IMR-90 (cell line): ENCODE measurements around the gene CARMIL1. TPM values are rescaled to one million over a fixed set of nuclear protein-coding genes. Genes with fewer than 3 reads are reported as not detected.

Experiments used
- ATAC-seq: fragments of 200-7000 bp; cut with Tn5 transposase; 2 replicates; pipeline ENCODE4 v1.9.1; 2020; ENCODE audit warnings: low read depth, mild to moderate bottlenecking, moderate library complexity
- BruUV-seq: library from RNA; stranded (reverse); fragments of 400-500 nt; replicated peaks from 2 replicates; lab custom pipeline; 2021; lab: Mats Ljungman, UMichigan
- CTCF ChIA-PET: fragments of 300-600 bp; formaldehyde crosslinking; extraction: SDS; loops from one replicate; lab custom pipeline; 2021; ENCODE audit warnings: antibody characterized with exemption; lab: Yijun Ruan, JAX
- POLR2A ChIA-PET: fragments of 300-600 bp; sonication (Branson Sonifier 250); formaldehyde crosslinking; loops from one replicate; lab custom pipeline; 2022; ENCODE audit warnings: antibody characterized with exemption; ENCODE audit not compliant: unreplicated experiment; lab: Charles Lee
- DNase-seq: peaks from one replicate; pipeline ENCODE4 v3.0.0; 2013
- H2AFZ ChIP-seq: replicated peaks from 2 replicates; pipeline ENCODE3; 2013; ENCODE audit warnings: low read length, mild to moderate bottlenecking; ENCODE audit not compliant: poor library complexity
- H2AK5ac ChIP-seq: 2 replicates; pipeline ENCODE4 v1.6.1; 2013; ENCODE audit warnings: low read depth, low read length, inconsistent platforms
- H2AK9ac ChIP-seq: replicated peaks from 2 replicates; pipeline ENCODE3; 2013; ENCODE audit warnings: mild to moderate bottlenecking, low read depth, low read length, moderate library complexity; ENCODE audit not compliant: poor library complexity
- H2BK120ac ChIP-seq: 2 replicates; pipeline ENCODE4 v1.6.1; 2013; ENCODE audit warnings: low read depth, low read length, inconsistent platforms
- H2BK15ac ChIP-seq: 3 replicates; pipeline ENCODE4 v1.6.1; 2013; ENCODE audit warnings: low read depth, low read length, inconsistent platforms
- H2BK20ac ChIP-seq: 2 replicates; pipeline ENCODE4 v1.6.1; 2013; ENCODE audit warnings: low read depth, mild to moderate bottlenecking, inconsistent platforms, low read length, moderate library complexity
- H2BK5ac ChIP-seq: 2 replicates; pipeline ENCODE4 v1.6.1; 2013; ENCODE audit warnings: mild to moderate bottlenecking, low read depth, low read length, inconsistent platforms; ENCODE audit not compliant: poor library complexity, severe bottlenecking
- H3K14ac ChIP-seq: replicated peaks from 2 replicates; pipeline ENCODE4 v1.6.1; 2013; ENCODE audit warnings: low read depth, low read length, inconsistent platforms
- H3K18ac ChIP-seq: 2 replicates; pipeline ENCODE4 v1.6.1; 2013; ENCODE audit warnings: low read depth, low read length, control low read depth
- H3K23ac ChIP-seq: 2 replicates; pipeline ENCODE4 v1.6.1; 2013; ENCODE audit warnings: low read depth, low read length, inconsistent platforms
- H3K27ac ChIP-seq: 2 replicates; pipeline ENCODE4 v1.5.1; 2013; ENCODE audit warnings: mild to moderate bottlenecking, control low read depth, low read length; ENCODE audit not compliant: insufficient read depth
- H3K27me3 ChIP-seq: 2 replicates; pipeline ENCODE4 v1.6.1; 2013; ENCODE audit warnings: low read length; ENCODE audit not compliant: control insufficient read depth, insufficient read depth
- H3K36me3 ChIP-seq: 2 replicates; pipeline ENCODE4 v1.6.1; 2013; ENCODE audit warnings: low read length, mixed read lengths; ENCODE audit not compliant: control insufficient read depth, insufficient read depth
- H3K4ac ChIP-seq: 2 replicates; pipeline ENCODE4 v1.6.1; 2013; ENCODE audit warnings: low read depth, low read length, inconsistent platforms
- H3K4me1 ChIP-seq: 2 replicates; pipeline ENCODE4 v1.6.1; 2013; ENCODE audit warnings: low read length, mixed read lengths; ENCODE audit not compliant: control insufficient read depth, insufficient read depth
- H3K4me2 ChIP-seq: 2 replicates; pipeline ENCODE4 v1.6.1; 2013; ENCODE audit warnings: low read depth, mild to moderate bottlenecking, control low read depth, low read length, moderate library complexity
- H3K4me3 ChIP-seq: 2 replicates; pipeline ENCODE4 v1.5.1; 2013; ENCODE audit warnings: low read depth, mild to moderate bottlenecking, control low read depth, low read length, moderate library complexity; ENCODE audit not compliant: insufficient read depth
- H3K56ac ChIP-seq: 2 replicates; pipeline ENCODE4 v1.6.1; 2013; ENCODE audit warnings: low read length, inconsistent platforms; ENCODE audit not compliant: insufficient read depth; ENCODE audit errors: extremely low read depth
- H3K79me1 ChIP-seq, 2 experiments: 2 replicates each; pipeline ENCODE4 v1.6.1; 2013; ENCODE audit warnings: low read length in 2 of 2, inconsistent platforms in 1 of 2, low read depth in 1 of 2
- H3K9ac ChIP-seq: 2 replicates; pipeline ENCODE4 v1.6.1; 2013; ENCODE audit warnings: low read depth, low read length, control low read depth
- H3K9me1 ChIP-seq: 2 replicates; pipeline ENCODE4 v1.6.1; 2013; ENCODE audit warnings: low read length, inconsistent platforms; ENCODE audit not compliant: insufficient read depth
- H3K9me3 ChIP-seq: 2 replicates; pipeline ENCODE4 v1.6.1; 2013; ENCODE audit warnings: low read length; ENCODE audit not compliant: control insufficient read depth, insufficient read depth
- H4K20me1 ChIP-seq: 2 replicates; pipeline ENCODE4 v1.6.1; 2013; ENCODE audit warnings: low read length, inconsistent platforms; ENCODE audit not compliant: insufficient read depth
- H4K5ac ChIP-seq: 2 replicates; pipeline ENCODE4 v1.6.1; 2013; ENCODE audit warnings: mild to moderate bottlenecking, low read depth, low read length, control low read depth
- H4K8ac ChIP-seq, 2 experiments: 2 replicates each; pipeline ENCODE4 v1.6.1; 2013; ENCODE audit warnings: low read depth in 2 of 2, low read length in 2 of 2, control low read depth in 1 of 2, inconsistent platforms in 1 of 2
- H4K91ac ChIP-seq: 2 replicates; pipeline ENCODE4 v1.6.1; 2013; ENCODE audit warnings: low read depth, low read length, inconsistent platforms; ENCODE audit not compliant: insufficient read depth
- BHLHE40 ChIP-seq: fragments of 150-350 bp; IDR thresholded peaks from 2 replicates; pipeline ENCODE4 v1.6.1; 2016; ENCODE audit warnings: mild to moderate bottlenecking, low read depth, low read length
- CEBPB ChIP-seq: IDR thresholded peaks from 2 replicates; pipeline ENCODE4 v1.6.1; 2012; ENCODE audit warnings: low read depth, low read length, improper control_type of control experiment
- CHD1 ChIP-seq: IDR thresholded peaks from 2 replicates; pipeline ENCODE4 v1.6.1; 2012; ENCODE audit warnings: low read depth, low read length, improper control_type of control experiment
- FOS ChIP-seq: fragments of 150-350 bp; IDR thresholded peaks from 2 replicates; pipeline ENCODE4 v1.6.1; 2016; ENCODE audit warnings: low read depth, low read length
- MAFK ChIP-seq: IDR thresholded peaks from 2 replicates; pipeline ENCODE4 v1.6.1; 2012; ENCODE audit warnings: low read depth, low read length, improper control_type of control experiment
- MAZ ChIP-seq: IDR thresholded peaks from 2 replicates; pipeline ENCODE4 v1.6.1; 2012; ENCODE audit warnings: low read depth, mild to moderate bottlenecking, low read length, improper control_type of control experiment, moderate library complexity, borderline replicate concordance
- MXI1 ChIP-seq: IDR thresholded peaks from 2 replicates; pipeline ENCODE4 v1.6.1; 2012; ENCODE audit warnings: low read depth, mild to moderate bottlenecking, low read length, moderate library complexity, borderline replicate concordance
- NFE2L2 ChIP-seq: fragments of 150-350 bp; IDR thresholded peaks from 2 replicates; pipeline ENCODE4 v1.6.1; 2016; ENCODE audit warnings: low read depth, mild to moderate bottlenecking, low read length
- POLR2A ChIP-seq: IDR thresholded peaks from 2 replicates; pipeline ENCODE4 v1.6.1; 2012; ENCODE audit warnings: mild to moderate bottlenecking, low read depth, low read length
- RAD21 ChIP-seq: IDR thresholded peaks from 2 replicates; pipeline ENCODE4 v1.6.1; 2012; ENCODE audit warnings: low read length, improper control_type of control experiment
- RCOR1 ChIP-seq: IDR thresholded peaks from 2 replicates; pipeline ENCODE4 v1.6.1; 2012; ENCODE audit warnings: mild to moderate bottlenecking, low read length, improper control_type of control experiment; ENCODE audit not compliant: insufficient replicate concordance
- SMC3 ChIP-seq: fragments of 150-350 bp; IDR thresholded peaks from 2 replicates; pipeline ENCODE4 v1.6.1; 2016; ENCODE audit warnings: low read depth, mild to moderate bottlenecking, antibody characterized with exemption, low read length, moderate library complexity
- WGBS, 2 experiments: methylation state at CpG; one replicate each; pipeline versions ENCODE4 v1.1.5 to v1.1.7; 2013; ENCODE audit warnings: missing lambda C conversion rate in 2 of 2; ENCODE audit not compliant: insufficient read length in 1 of 2; ENCODE audit errors: extremely low coverage in 2 of 2; 5-methylcytosine and 5-hydroxymethylcytosine counted together
- dilution Hi-C: fragments of 300-500 bp; cut with HindIII; formaldehyde crosslinking; loops from one replicate; pipeline ENCODE4 v1.14.3; 2018; ENCODE audit warnings: low sequenced_read_pairs; ENCODE audit not compliant: unreplicated experiment
- in situ Hi-C: fragments of 300-500 bp; cut with MboI; formaldehyde crosslinking; loops from 3 replicates; pipeline ENCODE4 v1.14.3; 2019; ENCODE audit warnings: low sequenced_read_pairs, inconsistent platforms, mixed read lengths
- intact Hi-C: fragments of 100-400 bp; cut with micrococcal nuclease; formaldehyde crosslinking; loops from 2 replicates; pipeline ENCODE4 v1.10.0; 2022
- polyA plus RNA-seq, 3 experiments: library from polyadenylated mRNA; depleted of rRNA; stranded (reverse); fragments of >200 nt; gene quantifications; 2 replicates each; pipeline ENCODE4 v1.2.3, GENCODE V29; 2012; ENCODE audit warnings: low replicate concordance in 1 of 3
- total RNA-seq: library from RNA; depleted of rRNA; stranded (reverse); fragments of >200 nt; gene quantifications from 2 replicates; pipeline ENCODE4 v1.2.3, GENCODE V29; 2012
- TF ChIP-seq, protein P1 (sequence below): conservative IDR thresholded peaks from 2 replicates; pipeline ENCODE4 v1.5.1; 2012; ENCODE audit warnings: mild to moderate bottlenecking, low read depth, low read length, improper control_type of control experiment

CARMIL1 gene
- total and polyA plus RNA-seq, 2 of the 4 experiments (the other 2 are of a cell fraction), result 1.3 to 2.9 TPM

DNA sequence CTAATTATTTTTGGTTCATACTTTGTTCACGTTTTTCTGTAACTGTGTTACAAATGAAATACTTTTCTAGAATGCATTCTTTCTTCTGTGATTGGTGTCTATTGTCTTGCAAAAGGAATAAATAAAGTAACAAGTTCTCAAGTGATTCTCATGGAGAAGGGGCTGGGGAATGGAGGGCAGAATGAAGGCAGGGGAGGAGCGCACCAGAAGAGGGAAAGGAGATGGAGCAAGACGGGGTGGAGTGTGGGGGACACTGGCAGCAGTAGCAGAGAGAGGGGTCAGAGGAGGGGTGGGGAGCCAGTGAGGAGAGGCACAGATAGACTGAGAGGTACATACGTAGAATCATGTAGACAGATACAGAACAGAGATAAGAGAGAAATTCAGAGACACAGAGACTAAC lies 136.5 kb downstream of the CARMIL1 start:
- DNase-seq, result no peak
- no TSS peak for BruUV-seq
- no peak overlapping the region for H2AK9ac ChIP-seq
- no peaks in the 10 kb centered on the region for H3K4me1 ChIP-seq
- in situ Hi-C loops (no loop called here), intact Hi-C loops (no loop called here), dilution Hi-C loops (no loop called here)
- no peak overlapping the region for H3K56ac ChIP-seq
- no peak overlapping the region for H3K27ac ChIP-seq
- H3K79me1 ChIP-seq, result no peaks in the 10 kb centered on the region
- no peak overlapping the region for H4K8ac ChIP-seq
- ATAC-seq, result no peak
- no peak overlapping the region for H3K23ac ChIP-seq
- POLR2A ChIA-PET, result no interaction called here
- H4K91ac ChIP-seq, result no peak overlapping the region
- no peak overlapping the region for H4K5ac ChIP-seq
- H3K4ac ChIP-seq, result no peak overlapping the region
- TF ChIP-seq, protein P1, sequence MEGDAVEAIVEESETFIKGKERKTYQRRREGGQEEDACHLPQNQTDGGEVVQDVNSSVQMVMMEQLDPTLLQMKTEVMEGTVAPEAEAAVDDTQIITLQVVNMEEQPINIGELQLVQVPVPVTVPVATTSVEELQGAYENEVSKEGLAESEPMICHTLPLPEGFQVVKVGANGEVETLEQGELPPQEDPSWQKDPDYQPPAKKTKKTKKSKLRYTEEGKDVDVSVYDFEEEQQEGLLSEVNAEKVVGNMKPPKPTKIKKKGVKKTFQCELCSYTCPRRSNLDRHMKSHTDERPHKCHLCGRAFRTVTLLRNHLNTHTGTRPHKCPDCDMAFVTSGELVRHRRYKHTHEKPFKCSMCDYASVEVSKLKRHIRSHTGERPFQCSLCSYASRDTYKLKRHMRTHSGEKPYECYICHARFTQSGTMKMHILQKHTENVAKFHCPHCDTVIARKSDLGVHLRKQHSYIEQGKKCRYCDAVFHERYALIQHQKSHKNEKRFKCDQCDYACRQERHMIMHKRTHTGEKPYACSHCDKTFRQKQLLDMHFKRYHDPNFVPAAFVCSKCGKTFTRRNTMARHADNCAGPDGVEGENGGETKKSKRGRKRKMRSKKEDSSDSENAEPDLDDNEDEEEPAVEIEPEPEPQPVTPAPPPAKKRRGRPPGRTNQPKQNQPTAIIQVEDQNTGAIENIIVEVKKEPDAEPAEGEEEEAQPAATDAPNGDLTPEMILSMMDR, result no peak
- TF ChIP-seq CEBPB (no peak), CHD1 (no peak), MXI1 (no peak), RAD21 (no peak), POLR2A (no peak), SMC3 (no peak), MAFK (no peak), NFE2L2 (no peak), MAZ (no peak), BHLHE40 (no peak), FOS (no peak), RCOR1 (no peak)
- H3K36me3 ChIP-seq, result no peaks in the 10 kb centered on the region
- no peak overlapping the region for H2AK5ac ChIP-seq
- H3K9me3 ChIP-seq, result no peaks in the 10 kb centered on the region
- no peak overlapping the region for H2BK120ac ChIP-seq
- H3K18ac ChIP-seq, result no peak overlapping the region
- no peak overlapping the region for H2AFZ ChIP-seq
- CTCF ChIA-PET, result interaction anchor here (1.4 kb wide), 1 partner anchor 11 kb away, joined by 4 read pairs; no protein-coding TSS in a partner anchor
- H2BK20ac ChIP-seq, result no peak overlapping the region
- 49% methylated on average over 3 of the region's 4 CpGs; no CpG with 5 or more reads in 1 of the 2 experiments for WGBS, 2 experiments
- no peak overlapping the region for H3K9ac ChIP-seq
- no peak overlapping the region for H2BK5ac ChIP-seq
- no peaks in the 10 kb centered on the region for H3K9me1 ChIP-seq
- no peak overlapping the region for H2BK15ac ChIP-seq
- no peak overlapping the region for H3K4me2 ChIP-seq
- H3K14ac ChIP-seq, result no peak overlapping the region
- no peak overlapping the region for H3K4me3 ChIP-seq
- no peaks in the 10 kb centered on the region for H4K20me1 ChIP-seq
- no peaks in the 10 kb centered on the region for H3K27me3 ChIP-seq
